H1 (cell line): ENCODE measurements around the gene CMBL. TPM values are rescaled to one million over a fixed set of nuclear protein-coding genes. Genes with fewer than 3 reads are reported as not detected.

Experiments used
- CTCF ChIA-PET: fragments of 300-600 bp; sonication (Branson Sonifier 250); formaldehyde crosslinking; loops from one replicate; lab custom pipeline; 2021; ENCODE audit not compliant: partially characterized antibody; lab: Charles Lee
- POLR2A ChIA-PET: fragments of 300-600 bp; sonication (Branson Sonifier 250); formaldehyde crosslinking; loops from one replicate; lab custom pipeline; 2021; ENCODE audit warnings: inconsistent platforms; ENCODE audit not compliant: partially characterized antibody; lab: Charles Lee
- DNase-seq, 2 experiments: peaks; one replicate each; pipeline versions ENCODE4 v3.0.0 to v3.0.0-alpha.2; 2010 to 2022; ENCODE audit warnings: low spot score in 2 of 2, low read depth in 1 of 2, mixed read lengths in 1 of 2
- FAIRE-seq: peaks from 2 replicates; lab custom pipeline; 2011; peaks lifted over from hg19 to GRCh38; lab: Jason Lieb, UNC
- H2AFZ ChIP-seq: 2 replicates; pipeline ENCODE4 v1.8.1; 2012; ENCODE audit warnings: low read length, inconsistent platforms
- H2AK5ac ChIP-seq: 2 replicates; pipeline ENCODE4 v1.6.1; 2013; ENCODE audit warnings: low read depth, low read length
- H2BK120ac ChIP-seq: replicated peaks from 2 replicates; pipeline ENCODE3; 2013; ENCODE audit warnings: low read depth, low read length, inconsistent platforms
- H2BK12ac ChIP-seq: 2 replicates; pipeline ENCODE4 v1.6.1; 2013; ENCODE audit warnings: low read depth, low read length
- H2BK15ac ChIP-seq: 2 replicates; pipeline ENCODE4 v1.6.1; 2013; ENCODE audit warnings: low read length
- H2BK20ac ChIP-seq: 2 replicates; pipeline ENCODE4 v1.6.1; 2013; ENCODE audit warnings: low read length
- H2BK5ac ChIP-seq: 2 replicates; pipeline ENCODE4 v1.6.1; 2013; ENCODE audit warnings: low read depth, low read length
- H3K14ac ChIP-seq: 2 replicates; pipeline ENCODE4 v1.6.1; 2013; ENCODE audit warnings: inconsistent platforms; ENCODE audit not compliant: insufficient read length
- H3K18ac ChIP-seq: 2 replicates; pipeline ENCODE4 v1.6.1; 2013; ENCODE audit warnings: low read length; ENCODE audit errors: extremely low read depth
- H3K23ac ChIP-seq: 2 replicates; pipeline ENCODE4 v1.6.1; 2013; ENCODE audit warnings: inconsistent platforms; ENCODE audit not compliant: insufficient read length
- H3K23me2 ChIP-seq: 2 replicates; pipeline ENCODE4 v1.6.1; 2013; ENCODE audit warnings: low read depth, low read length
- H3K27ac ChIP-seq: 2 replicates; pipeline ENCODE4 v1.6.1; 2011; ENCODE audit warnings: low read depth, low read length, inconsistent platforms
- H3K27me3 ChIP-seq, 4 experiments: replicated peaks in 1 of 4; 1 replicate in 1 of 4; 2 replicates in 3 of 4; pipeline versions ENCODE4 v1.6.1 to v1.8.1; 2011 to 2013; ENCODE audit warnings: low read length in 3 of 4, mild to moderate bottlenecking in 3 of 4, inconsistent platforms in 2 of 4, mixed read lengths in 2 of 4, moderate library complexity in 1 of 4; ENCODE audit not compliant: control insufficient read depth in 3 of 4, insufficient read depth in 3 of 4; ENCODE audit errors: extremely low read depth in 1 of 4
- H3K36me3 ChIP-seq, 4 experiments: 2 replicates each; pipeline versions ENCODE4 v1.6.1 to v1.8.1; 2011 to 2013; ENCODE audit warnings: mild to moderate bottlenecking in 4 of 4, low read length in 3 of 4, moderate library complexity in 2 of 4, control low read depth in 1 of 4, inconsistent platforms in 1 of 4; ENCODE audit not compliant: insufficient read depth in 4 of 4, control insufficient read depth in 2 of 4
- H3K4ac ChIP-seq: replicated peaks from 2 replicates; pipeline ENCODE3; 2013; ENCODE audit warnings: low read length, low read depth, mixed read lengths, inconsistent platforms; ENCODE audit not compliant: insufficient read length
- H3K4me1 ChIP-seq, 4 experiments: replicated peaks in 1 of 4; 1 replicate in 1 of 4; 2 replicates in 3 of 4; pipeline versions ENCODE4 v1.6.1 to v1.8.1; 2011 to 2013; ENCODE audit warnings: low read length in 3 of 4, inconsistent platforms in 2 of 4, mixed read lengths in 1 of 4; ENCODE audit not compliant: insufficient read depth in 4 of 4, control insufficient read depth in 3 of 4
- H3K4me2 ChIP-seq, 2 experiments: 2 replicates each; pipeline versions ENCODE4 v1.6.1 to v1.8.1; 2011 to 2013; ENCODE audit warnings: low read depth in 2 of 2, low read length in 2 of 2, control low read depth in 1 of 2, inconsistent platforms in 1 of 2, mild to moderate bottlenecking in 1 of 2; ENCODE audit not compliant: insufficient read depth in 1 of 2
- H3K4me3 ChIP-seq, 4 experiments: fragments of 200-600, 300-600 bp in 1 of 4; sonication (generic), shearing (Covaris generic), sonication (Bioruptor Twin) in 1 of 4; 2 replicates each; pipeline versions ENCODE4 v1.5.1 to v1.8.1; 2011 to 2016; ENCODE audit warnings: low read length in 4 of 4, low read depth in 3 of 4, control low read depth in 2 of 4, inconsistent platforms in 2 of 4, mild to moderate bottlenecking in 2 of 4, mixed read lengths in 1 of 4, moderate library complexity in 1 of 4; ENCODE audit not compliant: insufficient read depth in 2 of 4; ENCODE audit errors: extremely low read depth in 1 of 4
- H3K56ac ChIP-seq: replicated peaks from 2 replicates; pipeline ENCODE3; 2013; ENCODE audit warnings: low read depth, mild to moderate bottlenecking, mixed read lengths, low read length, inconsistent platforms; ENCODE audit not compliant: insufficient read length
- H3K79me1 ChIP-seq: 2 replicates; pipeline ENCODE4 v1.6.1; 2013; ENCODE audit warnings: low read depth, low read length, control low read depth
- H3K79me2 ChIP-seq, 2 experiments: 2 replicates each; pipeline versions ENCODE4 v1.6.1 to v1.8.1; 2012 to 2013; ENCODE audit warnings: low read length in 2 of 2, mild to moderate bottlenecking in 2 of 2, inconsistent platforms in 1 of 2; ENCODE audit not compliant: insufficient read depth in 2 of 2, control insufficient read depth in 1 of 2
- H3K9ac ChIP-seq, 4 experiments: replicated peaks in 1 of 4; 1 replicate in 1 of 4; 2 replicates in 3 of 4; pipeline versions ENCODE4 v1.6.1 to v1.8.1; 2011 to 2013; ENCODE audit warnings: low read depth in 3 of 4, low read length in 3 of 4, control low read depth in 2 of 4, mild to moderate bottlenecking in 2 of 4, moderate library complexity in 2 of 4, inconsistent platforms in 1 of 4; ENCODE audit errors: extremely low read depth in 1 of 4
- H3K9me3 ChIP-seq, 2 experiments: 2 replicates each; pipeline versions ENCODE4 v1.6.1 to v1.8.1; 2012 to 2013; ENCODE audit warnings: mild to moderate bottlenecking in 2 of 2, moderate library complexity in 2 of 2, control low read depth in 1 of 2, inconsistent platforms in 1 of 2, low read depth in 1 of 2, low read length in 1 of 2, mixed read lengths in 1 of 2; ENCODE audit not compliant: insufficient read depth in 2 of 2
- H4K20me1 ChIP-seq, 2 experiments: replicated peaks in 1 of 2; 2 replicates each; pipeline versions ENCODE3 to v1.8.1; 2011 to 2013; ENCODE audit warnings: inconsistent platforms in 2 of 2, low read length in 2 of 2, mild to moderate bottlenecking in 1 of 2; ENCODE audit not compliant: insufficient read depth in 2 of 2, control insufficient read depth in 1 of 2
- H4K5ac ChIP-seq: 2 replicates; pipeline ENCODE4 v1.6.1; 2013; ENCODE audit warnings: low read length, low read depth, mixed read lengths, inconsistent platforms; ENCODE audit not compliant: insufficient read length
- H4K8ac ChIP-seq: 2 replicates; pipeline ENCODE4 v1.8.0; 2013; ENCODE audit warnings: mild to moderate bottlenecking, moderate library complexity, low read length, inconsistent platforms; ENCODE audit not compliant: insufficient read depth; ENCODE audit errors: extremely low read depth
- H4K91ac ChIP-seq: replicated peaks from 2 replicates; pipeline ENCODE3; 2013; ENCODE audit warnings: low read length, mixed read lengths, inconsistent platforms; ENCODE audit not compliant: insufficient read length
- ATF2 ChIP-seq: IDR thresholded peaks from 2 replicates; pipeline ENCODE4 v1.6.1; 2012; ENCODE audit warnings: low read length, inconsistent platforms
- BCL11A ChIP-seq, 2 experiments: IDR thresholded peaks; one replicate each; pipeline ENCODE4 v1.6.1; 2011; ENCODE audit warnings: low read depth in 2 of 2, low read length in 2 of 2, mild to moderate bottlenecking in 2 of 2
- GABPA ChIP-seq: IDR thresholded peaks from 2 replicates; pipeline ENCODE4 v1.6.1; 2011; ENCODE audit warnings: mild to moderate bottlenecking, low read length, moderate library complexity, borderline replicate concordance; ENCODE audit not compliant: insufficient read depth
- HDAC2 ChIP-seq, 2 experiments: fragments of 300-600 bp in 1 of 2; sonication (generic) in 1 of 2; IDR thresholded peaks; 2 replicates each; pipeline ENCODE4 v1.6.1; 2011 to 2012; ENCODE audit warnings: low read depth in 2 of 2, low read length in 2 of 2, mild to moderate bottlenecking in 2 of 2, moderate library complexity in 2 of 2, borderline replicate concordance in 1 of 2, inconsistent platforms in 1 of 2
- KDM4A ChIP-seq: IDR thresholded peaks from one replicate; pipeline ENCODE4 v1.7.1; 2012; ENCODE audit warnings: low read depth, mild to moderate bottlenecking, moderate library complexity, low read length, inconsistent platforms; ENCODE audit not compliant: severe bottlenecking
- NANOG ChIP-seq: IDR thresholded peaks from 2 replicates; pipeline ENCODE4 v1.6.1; 2011; ENCODE audit warnings: low read length, low read depth, mild to moderate bottlenecking, inconsistent platforms; ENCODE audit not compliant: insufficient read depth, poor library complexity, severe bottlenecking
- POLR2AphosphoS5 ChIP-seq: IDR thresholded peaks from 2 replicates; pipeline ENCODE4 v1.6.1; 2011; ENCODE audit warnings: low read depth, low read length
- SUZ12 ChIP-seq: fragments of 200-600 bp; sonication (generic); IDR thresholded peaks from 2 replicates; pipeline ENCODE4 v1.6.1; 2012; ENCODE audit warnings: mild to moderate bottlenecking, inconsistent platforms, low read length, moderate library complexity, mixed read lengths
- TAF7 ChIP-seq: optimal IDR thresholded peaks from 2 replicates; pipeline ENCODE3; 2011; ENCODE audit warnings: low read depth, mild to moderate bottlenecking, inconsistent platforms, low read length, moderate library complexity, borderline replicate concordance
- TEAD4 ChIP-seq: IDR thresholded peaks from 2 replicates; pipeline ENCODE4 v1.6.1; 2012; ENCODE audit warnings: low read depth, low read length, inconsistent platforms, mixed read lengths
- WGBS, 2 experiments: shearing (Covaris generic) in 1 of 2; methylation state at CpG; one replicate each; pipeline versions ENCODE4 v1.1.6 to v1.1.7; 2013 to 2015; ENCODE audit warnings: low lambda C conversion rate in 2 of 2, mixed read lengths in 2 of 2, inconsistent platforms in 1 of 2, low coverage in 1 of 2, missing lambda C conversion rate in 1 of 2; ENCODE audit not compliant: insufficient replicate concordance in 2 of 2, insufficient coverage in 1 of 2, insufficient read length in 1 of 2; ENCODE audit errors: extremely low coverage in 1 of 2, missing lambda C conversion rate in 1 of 2; 5-methylcytosine and 5-hydroxymethylcytosine counted together
- polyA plus RNA-seq, 7 experiments: library from polyadenylated mRNA; depleted of rRNA in 3 of 7; stranded (reverse) in 5 of 7; unstranded in 2 of 7; fragments of >200 nt in 5 of 7; fragments of 200-250 nt in 2 of 7; gene quantifications; 1 replicate in 5 of 7; 2 replicates in 1 of 7; 4 replicates in 1 of 7; pipeline versions ENCODE4 v1.2.1 to v1.2.3, GENCODE V29; 2011 to 2013; ENCODE audit warnings: missing spikeins in 2 of 7, mixed read lengths in 2 of 7
- total RNA-seq: library from RNA; stranded (reverse); fragmentation: NEBNext Ultra II Directional; extraction: Animal tissue kit (Norgen Biotek cat#: 25700); gene quantifications from 2 replicates; pipeline ENCODE4 v1.2.1, GENCODE V29; 2021
- TF ChIP-seq, protein P1 (sequence below): IDR thresholded peaks from 2 replicates; pipeline ENCODE4 v1.6.1; 2012; ENCODE audit warnings: inconsistent platforms

CMBL gene
- total and polyA plus RNA-seq, 2 of the 8 experiments (the other 6 are each of a cell fraction or from before 2014, with no cell fraction given) = 27.9 to 32.1 TPM

DNA sequence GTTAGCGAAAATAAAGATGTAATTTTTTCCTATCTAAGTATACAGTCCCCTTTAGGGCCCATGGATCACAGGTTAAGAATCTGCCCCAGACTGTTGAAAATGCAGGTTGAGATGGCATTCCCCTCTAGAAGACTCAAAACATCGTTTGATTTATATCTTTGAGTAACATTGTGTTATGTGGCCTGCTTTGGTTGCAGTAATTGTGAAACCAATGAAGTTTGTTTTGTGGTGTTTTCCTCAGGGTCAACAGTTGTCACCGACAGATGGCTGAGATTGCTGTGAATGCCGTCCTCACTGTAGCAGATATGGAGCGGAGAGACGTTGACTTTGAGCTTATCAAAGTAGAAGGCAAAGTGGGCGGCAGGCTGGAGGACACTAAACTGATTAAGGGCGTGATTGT lies 49.8 kb downstream of the CMBL start:
- no peak overlapping the region for H4K91ac ChIP-seq
- H3K36me3 ChIP-seq = peaks cover 63 to 96% (median 89%) of the 10 kb centered on the region in 4 experiments
- no peak overlapping the region for H3K18ac ChIP-seq
- peaks cover 7% of the 10 kb centered on the region; the same call in 1 of the 2 replicates for H3K79me1 ChIP-seq
- no peaks in the 10 kb centered on the region for H3K23me2 ChIP-seq
- H4K20me1 ChIP-seq = peaks cover 13 to 29% of the 10 kb centered on the region in 2 experiments
- no peak for FAIRE-seq
- ChIA-PET CTCF (interaction anchor here (0.8 kb wide), 1 partner anchor 18 kb away, joined by 3 read pairs; no protein-coding TSS in a partner anchor), POLR2A (interaction anchor here (0.9 to 1.6 kb wide), 3 partner anchors 11 to 32 kb away, joined by 3 read pairs; no protein-coding TSS in a partner anchor)
- no peak overlapping the region for H3K4me2 ChIP-seq
- H2BK12ac ChIP-seq = no peak overlapping the region
- H3K23ac ChIP-seq = no peak overlapping the region
- no peak overlapping the region for H4K5ac ChIP-seq
- H4K8ac ChIP-seq = no peak overlapping the region
- no peak overlapping the region for H3K4me3 ChIP-seq
- DNase-seq = no peak
- no peak overlapping the region for H2BK120ac ChIP-seq
- H3K14ac ChIP-seq = no peak overlapping the region
- no peak overlapping the region for H3K27ac ChIP-seq
- 77% methylated on average over 8 of the region's 8 CpGs; no CpG with 5 or more reads in 1 of the 2 experiments for WGBS, 2 experiments
- H3K9ac ChIP-seq = no peak overlapping the region
- no peak overlapping the region for H3K4ac ChIP-seq
- H2BK20ac ChIP-seq = no peak overlapping the region
- H2AK5ac ChIP-seq = no peak overlapping the region
- H3K9me3 ChIP-seq = no peaks in the 10 kb centered on the region
- H3K56ac ChIP-seq = no peak overlapping the region
- H2BK15ac ChIP-seq = no peak overlapping the region
- H2AFZ ChIP-seq = no peak overlapping the region
- H3K79me2 ChIP-seq = peaks cover 11 to 42% of the 10 kb centered on the region in 2 experiments
- H2BK5ac ChIP-seq = no peak overlapping the region
- no peaks in the 10 kb centered on the region for H3K27me3 ChIP-seq
- H3K4me1 ChIP-seq = no peaks in the 10 kb centered on the region
- TF ChIP-seq GABPA = no peak
- TF ChIP-seq BCL11A (IDR thresholded peaks at IDR 0.05; ENCODE audit: low read depth in 2 of 2, low read length in 2 of 2) = no peak
- TF ChIP-seq ATF2 = no peak
- TF ChIP-seq, protein P1, sequence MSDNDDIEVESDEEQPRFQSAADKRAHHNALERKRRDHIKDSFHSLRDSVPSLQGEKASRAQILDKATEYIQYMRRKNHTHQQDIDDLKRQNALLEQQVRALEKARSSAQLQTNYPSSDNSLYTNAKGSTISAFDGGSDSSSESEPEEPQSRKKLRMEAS = no peak
- no peak for TF ChIP-seq NANOG
- TF ChIP-seq HDAC2 (IDR thresholded peaks at IDR 0.05; ENCODE audit: borderline replicate concordance in 1 of 2, low read depth in 2 of 2, low read length in 2 of 2) = no peak
- TF ChIP-seq KDM4A = no peak
- no peak for TF ChIP-seq POLR2AphosphoS5
- TF ChIP-seq TEAD4 = no peak
- TF ChIP-seq TAF7 = no peak
- no peak for TF ChIP-seq SUZ12
